Endodermal cell (in vitro differentiated cells): ENCODE measurements around the gene ATXN2L. TPM values are rescaled to one million over a fixed set of nuclear protein-coding genes. Genes with fewer than 3 reads are reported as not detected.

Source experiments
- DNase-seq: peaks from one replicate; pipeline ENCODE4 v3.0.0-alpha.2; 2017
- H3K27ac ChIP-seq: 2 replicates; pipeline ENCODE4 v1.5.1; 2013; ENCODE audit warnings: mild to moderate bottlenecking, low read depth, low read length, moderate library complexity
- H3K27me3 ChIP-seq: 2 replicates; pipeline ENCODE4 v1.6.1; 2013; ENCODE audit warnings: mild to moderate bottlenecking, low read length, moderate library complexity; ENCODE audit not compliant: insufficient read depth, control insufficient read depth, poor library complexity, severe bottlenecking
- H3K36me3 ChIP-seq: 2 replicates; pipeline ENCODE4 v1.7.0; 2013; ENCODE audit warnings: mild to moderate bottlenecking, low read length, moderate library complexity; ENCODE audit not compliant: control insufficient read depth, insufficient read depth
- H3K4me1 ChIP-seq: one replicate; pipeline ENCODE4 v1.7.0; 2013; ENCODE audit warnings: low read length; ENCODE audit not compliant: control insufficient read depth, insufficient read depth
- H3K4me3 ChIP-seq: 2 replicates; pipeline ENCODE4 v1.5.1; 2013; ENCODE audit warnings: mild to moderate bottlenecking, low read length, moderate library complexity
- H3K9ac ChIP-seq: 2 replicates; pipeline ENCODE4 v1.6.1; 2013; ENCODE audit warnings: mild to moderate bottlenecking, low read length, moderate library complexity; ENCODE audit not compliant: poor library complexity, severe bottlenecking; ENCODE audit errors: extremely low read depth
- H3K9me3 ChIP-seq: 2 replicates; pipeline ENCODE4 v1.6.1; 2013; ENCODE audit warnings: mild to moderate bottlenecking, low read length, moderate library complexity; ENCODE audit not compliant: control insufficient read depth
- H3K27ac Mint-ChIP-seq: 2 replicates; pipeline ENCODE4 v1.8.0; 2020; ENCODE audit warnings: mixed read lengths
- H3K27me3 Mint-ChIP-seq: 2 replicates; pipeline ENCODE4 v1.8.0; 2021; ENCODE audit warnings: mild to moderate bottlenecking, mixed read lengths; ENCODE audit not compliant: insufficient read depth
- H3K36me3 Mint-ChIP-seq: 2 replicates; pipeline ENCODE4 v1.8.0; 2020; ENCODE audit warnings: low read depth, mixed read lengths
- H3K4me1 Mint-ChIP-seq: 2 replicates; pipeline ENCODE4 v1.8.0; 2020; ENCODE audit warnings: mixed read lengths
- H3K4me3 Mint-ChIP-seq: 2 replicates; pipeline ENCODE4 v1.8.0; 2020; ENCODE audit warnings: mild to moderate bottlenecking, moderate library complexity, mixed read lengths
- H3K9me3 Mint-ChIP-seq: 2 replicates; pipeline ENCODE4 v1.8.0; 2020; ENCODE audit warnings: mild to moderate bottlenecking, mixed read lengths
- CTCF ChIP-seq: fragments of 200-600 bp; sonication (generic); conservative IDR thresholded peaks from 2 replicates; pipeline ENCODE4 v1.5.0; 2021; ENCODE audit warnings: antibody characterized with exemption, mild to moderate bottlenecking
- WGBS, 2 experiments: methylation state at CpG; one replicate each; pipeline versions ENCODE4 v1.1.5 to v1.1.7; 2013; ENCODE audit warnings: missing lambda C conversion rate in 2 of 2, mixed read lengths in 1 of 2; ENCODE audit not compliant: insufficient coverage in 1 of 2, insufficient read length in 1 of 2; 5-methylcytosine and 5-hydroxymethylcytosine counted together
- total RNA-seq, 2 donors: library from RNA; stranded (reverse); fragmentation: NEBNext Ultra II Directional in 1 of 2; extraction: Animal tissue kit (Norgen Biotek cat#: 25700) in 1 of 2; gene quantifications; 2 replicates in 1 of 2; 3 replicates in 1 of 2; pipeline ENCODE4 v1.2.1, GENCODE V29; 2021

Gene ATXN2L
- total RNA-seq, 2 donors from 2014 or later = 242 to 264 TPM

GRCh38 chr16:28821874-28822519 lies 802 bp upstream of the ATXN2L start:
- no peaks in the 10 kb centered on the region for H3K4me1 ChIP-seq
- no peaks in the 10 kb centered on the region for H3K27me3 Mint-ChIP-seq
- WGBS, 2 experiments = 41 to 47% methylated on average over 11 to 13 of the region's 13 CpGs
- H3K27ac ChIP-seq = peak overlapping the region; percentile 95
- TF ChIP-seq CTCF = no peak
- no peaks in the 10 kb centered on the region for H3K9me3 ChIP-seq
- no peaks in the 10 kb centered on the region for H3K9me3 Mint-ChIP-seq
- peak overlapping the region; percentile 90 for H3K4me3 Mint-ChIP-seq
- peak; percentile 48 for DNase-seq
- peak overlapping the region; percentile 82 for H3K27ac Mint-ChIP-seq
- peaks cover 29% of the 10 kb centered on the region for H3K4me1 Mint-ChIP-seq
- peaks cover 26% of the 10 kb centered on the region for H3K36me3 Mint-ChIP-seq
- peak overlapping the region; percentile 90 for H3K4me3 ChIP-seq
- H3K36me3 ChIP-seq = peaks cover 30% of the 10 kb centered on the region
- peak overlapping the region; percentile 78 for H3K9ac ChIP-seq
- no peaks in the 10 kb centered on the region for H3K27me3 ChIP-seq

DNA sequence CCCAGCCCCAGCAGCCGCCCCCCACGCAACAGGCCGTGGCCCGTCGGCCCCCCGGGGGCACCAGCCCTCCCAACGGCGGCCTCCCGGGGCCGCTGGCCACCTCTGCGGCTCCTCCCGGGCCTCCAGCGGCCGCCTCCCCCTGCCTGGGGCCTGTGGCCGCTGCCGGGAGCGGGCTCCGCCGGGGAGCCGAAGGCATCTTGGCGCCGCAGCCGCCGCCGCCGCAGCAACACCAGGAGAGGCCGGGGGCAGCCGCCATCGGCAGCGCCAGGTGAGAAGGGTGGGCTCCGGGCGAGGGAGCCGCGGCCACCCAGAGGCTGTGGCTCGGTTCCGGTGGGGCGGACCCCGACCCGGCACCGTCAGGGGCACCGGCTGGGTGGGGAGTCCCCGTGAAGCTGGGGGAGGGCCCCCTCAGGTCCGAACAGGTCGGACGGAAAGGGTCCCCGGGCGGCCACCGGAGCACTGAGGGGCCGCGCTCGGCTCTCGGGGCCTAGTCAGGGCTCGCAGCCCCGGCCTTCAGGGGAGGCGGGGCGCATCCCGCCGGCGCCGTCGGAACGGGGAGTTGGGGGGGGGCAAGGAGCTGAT lies 583 bp downstream of the ATXN2L start:
- peak overlapping the region; percentile 98 for H3K27ac Mint-ChIP-seq
- no peak for DNase-seq

More for the DNA sequence above, 583 bp downstream of the ATXN2L start:
- H3K27ac ChIP-seq = peak overlapping the region; percentile 95
- H3K9me3 ChIP-seq = no peaks in the 10 kb centered on the region
- peaks cover 44% of the 10 kb centered on the region for H3K36me3 ChIP-seq
- H3K4me3 ChIP-seq = peak overlapping the region; percentile 90
- no peaks in the 10 kb centered on the region for H3K4me1 ChIP-seq
- no peak for TF ChIP-seq CTCF
- WGBS, 2 experiments = 0 to 1% methylated on average over 11 to 62 of the region's 62 CpGs
- Mint-ChIP-seq H3K36me3 (peaks cover 40% of the 10 kb centered on the region), H3K9me3 (no peaks in the 10 kb centered on the region), H3K4me1 (peaks cover 29% of the 10 kb centered on the region), H3K27me3 (no peaks in the 10 kb centered on the region), H3K4me3 (peak overlapping the region; percentile 90)
- no peaks in the 10 kb centered on the region for H3K27me3 ChIP-seq
- H3K9ac ChIP-seq = peak overlapping the region; percentile 78
